GM12801 (cell line): ENCODE results near the gene AUTS2.

Experiments used
- CTCF ChIP-seq: IDR thresholded peaks from one replicate; pipeline ENCODE4 v1.5.1; 2011; ENCODE audit warnings: control low read depth; ENCODE audit not compliant: insufficient read length; ENCODE audit errors: extremely low read depth

Gene AUTS2

DNA sequence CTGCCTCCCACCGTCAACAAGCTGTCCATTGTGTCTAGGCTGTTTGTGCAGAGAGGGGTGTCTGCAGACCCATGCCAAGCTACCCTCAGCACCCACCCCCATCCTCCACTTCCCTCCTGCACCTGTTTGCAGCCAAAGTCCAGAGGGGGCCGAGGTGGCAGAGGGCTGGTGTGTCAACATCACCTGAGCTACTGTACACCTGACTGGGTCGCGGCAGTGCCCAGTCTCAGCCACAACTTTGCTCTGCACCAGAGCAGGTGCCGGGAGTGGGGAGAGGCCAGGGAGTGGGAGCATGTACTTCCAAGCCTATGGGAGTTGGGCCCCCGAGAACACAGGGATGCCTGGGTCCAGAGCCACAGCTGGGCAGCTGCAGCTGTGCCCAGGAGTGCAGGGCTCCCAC, 93.1 kb downstream of the AUTS2 start:
- TF ChIP-seq CTCF, result no peak

- no peak for TF ChIP-seq CTCF
Measured at GRCh38 chr7:69691734-69692133, 93.5 kb downstream of the AUTS2 start.

GRCh38 chr7:69692611-69693010, 94.3 kb downstream of the AUTS2 start:
- TF ChIP-seq CTCF, result no peak

DNA sequence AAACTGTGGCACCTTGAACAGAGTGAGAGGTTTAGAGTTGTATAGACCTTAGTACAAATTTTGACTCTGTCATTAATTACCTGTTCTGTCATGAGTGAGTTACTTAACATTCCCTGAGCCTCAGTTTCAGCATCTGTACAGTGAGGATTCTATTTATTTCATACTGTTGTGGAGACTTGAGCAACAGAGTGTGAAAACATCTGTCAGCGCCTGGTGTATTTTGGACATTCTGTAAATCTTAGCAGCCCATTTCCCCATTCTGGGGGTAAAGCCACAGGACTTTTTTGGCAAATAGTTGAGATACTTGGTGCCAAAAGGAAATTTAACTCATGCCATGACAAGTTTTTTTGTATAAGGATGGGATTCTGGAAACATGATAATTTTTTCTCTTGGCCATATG, 94.8 kb downstream of the AUTS2 start:
- TF ChIP-seq CTCF, result no peak

DNA sequence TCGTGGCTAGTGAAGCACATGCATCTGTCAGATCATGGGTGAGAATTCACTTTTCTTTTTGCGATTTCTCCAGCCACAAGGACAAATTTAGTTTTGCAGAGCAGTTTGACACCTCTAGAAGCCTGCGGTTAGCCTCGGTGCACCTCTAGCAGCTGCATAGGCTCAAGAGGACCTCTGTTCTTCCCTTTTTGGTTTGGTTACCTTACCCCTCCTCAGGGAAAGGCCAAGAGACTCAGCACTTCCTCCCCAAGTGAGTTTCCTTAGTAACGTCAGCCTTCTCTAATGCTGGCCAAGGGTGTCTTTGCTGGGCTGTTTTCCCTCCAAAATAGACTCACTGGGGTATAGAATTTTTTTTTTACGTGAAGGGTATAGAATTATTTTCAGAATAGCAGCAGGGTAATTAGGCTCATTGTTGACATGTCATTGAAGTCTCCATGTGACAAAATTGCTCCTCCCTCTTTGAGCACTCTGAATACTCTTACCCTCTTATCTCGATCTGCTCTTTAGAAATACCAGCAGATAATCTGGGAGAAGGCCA, 97.8 kb downstream of the AUTS2 start:
- no peak for TF ChIP-seq CTCF

- TF ChIP-seq CTCF, result no peak
Measured at GRCh38 chr7:69696686-69697685, 98.7 kb downstream of the AUTS2 start.

- no peak for TF ChIP-seq CTCF
Measured at GRCh38 chr7:69698109-69698825, 100.0 kb downstream of the AUTS2 start.
